Osteoblast (primary cell): ENCODE results near the gene SLIT3. TPM values are rescaled to one million over a fixed set of nuclear protein-coding genes. Genes with fewer than 3 reads are reported as not detected.

Experiments
- DNase-seq: peaks from one replicate; pipeline ENCODE4 v3.0.0; 2011; ENCODE audit warnings: low spot score, mixed read lengths; ENCODE audit not compliant: insufficient read length; ENCODE audit errors: missing footprints
- H2AFZ ChIP-seq: 2 replicates; pipeline ENCODE4 v1.6.0; 2011; ENCODE audit warnings: mild to moderate bottlenecking, low read length
- H3K27ac ChIP-seq: 2 replicates; pipeline ENCODE4 v1.5.1; 2011; ENCODE audit warnings: mild to moderate bottlenecking, low read depth, low read length, moderate library complexity
- H3K27me3 ChIP-seq: 2 replicates; pipeline ENCODE4 v1.6.0; 2012; ENCODE audit warnings: mild to moderate bottlenecking, control low read depth, inconsistent platforms, low read length, moderate library complexity; ENCODE audit not compliant: insufficient read depth
- H3K36me3 ChIP-seq: 2 replicates; pipeline ENCODE4 v1.5.1; 2011; ENCODE audit warnings: mild to moderate bottlenecking, low read length, control low read depth, moderate library complexity; ENCODE audit not compliant: insufficient read depth
- H3K4me1 ChIP-seq: 2 replicates; pipeline ENCODE4 v1.5.1; 2011; ENCODE audit warnings: mild to moderate bottlenecking, low read length, control low read depth, moderate library complexity; ENCODE audit not compliant: insufficient read depth
- H3K4me2 ChIP-seq: 2 replicates; pipeline ENCODE4 v1.6.0; 2011; ENCODE audit warnings: mild to moderate bottlenecking, low read length; ENCODE audit not compliant: insufficient read depth
- H3K4me3 ChIP-seq: fragments of 200-600 bp; sonication (generic); 3 replicates; pipeline ENCODE4 v1.5.1; 2012; ENCODE audit warnings: mild to moderate bottlenecking, low read length, inconsistent platforms; ENCODE audit not compliant: insufficient read depth
- H3K79me2 ChIP-seq: 2 replicates; pipeline ENCODE4 v1.6.0; 2012; ENCODE audit warnings: mild to moderate bottlenecking, low read length, control low read depth, inconsistent platforms; ENCODE audit not compliant: insufficient read depth
- H3K9me3 ChIP-seq: 2 replicates; pipeline ENCODE4 v1.5.1; 2011; ENCODE audit warnings: low read depth, low read length, control low read depth
- H4K20me1 ChIP-seq: 2 replicates; pipeline ENCODE4 v1.6.0; 2012; ENCODE audit warnings: mild to moderate bottlenecking, low read length, control low read depth; ENCODE audit not compliant: insufficient read depth
- total RNA-seq: library from RNA; depleted of rRNA; stranded (reverse); fragments of >200 nt; gene quantifications from 2 replicates; pipeline ENCODE4 v1.2.3, GENCODE V29; 2012
- TF ChIP-seq, protein P1 (sequence below): IDR thresholded peaks from 2 replicates; pipeline ENCODE4 v1.5.1; 2011; ENCODE audit warnings: mild to moderate bottlenecking, low read depth, low read length, moderate library complexity; ENCODE audit errors: extremely low read depth

The SLIT3 gene
- total RNA-seq, 1 donor: 37.6 TPM

DNA sequence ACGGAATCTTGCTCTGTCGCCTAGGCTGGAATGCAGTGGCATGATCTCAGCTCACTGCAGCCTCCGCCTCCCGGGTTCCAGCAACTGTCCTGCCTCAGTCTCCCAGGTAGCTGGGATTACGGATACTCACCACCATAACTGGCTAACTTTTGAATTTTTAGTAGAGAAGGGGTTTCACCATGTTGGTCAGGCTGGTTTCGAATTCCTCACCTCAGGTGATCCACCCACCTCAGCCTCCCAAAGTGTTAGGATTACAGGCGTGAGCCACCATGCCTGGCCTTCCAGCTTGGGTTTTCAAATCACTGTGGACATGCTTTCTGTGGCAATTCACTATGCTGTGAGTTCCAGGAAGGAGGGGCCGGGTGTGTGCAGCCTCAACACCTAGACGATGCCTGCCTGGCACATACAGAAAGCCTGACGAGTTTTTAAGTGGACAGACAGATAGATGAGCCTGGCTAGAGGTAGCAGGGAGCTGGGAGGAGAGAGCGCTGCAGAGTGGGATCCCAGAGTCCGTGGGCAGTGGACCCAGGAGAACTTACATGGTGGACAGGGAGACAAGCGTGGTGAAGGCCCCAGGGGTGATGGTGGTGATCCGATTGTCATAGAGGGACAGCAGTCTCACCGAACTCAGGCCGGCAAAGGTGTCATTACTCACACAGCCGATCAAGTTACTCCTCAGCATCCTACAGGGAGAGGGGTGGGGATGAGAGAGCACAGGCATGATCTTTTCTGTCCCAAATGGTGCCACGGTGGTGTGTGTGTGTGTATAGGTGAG lies 548.3 kb downstream of the SLIT3 start:
- Histone ChIP-seq H3K79me2 (no peaks in the 10 kb centered on the region), H3K4me2 (no peak overlapping the region), H3K4me3 (no peak overlapping the region), H4K20me1 (no peaks in the 10 kb centered on the region), H3K27ac (no peak overlapping the region), H2AFZ (no peak overlapping the region), H3K36me3 (no peaks in the 10 kb centered on the region), H3K9me3 (no peaks in the 10 kb centered on the region), H3K4me1 (no peaks in the 10 kb centered on the region), H3K27me3 (no peaks in the 10 kb centered on the region)
- DNase-seq: peak; percentile 37
- TF ChIP-seq, protein P1, sequence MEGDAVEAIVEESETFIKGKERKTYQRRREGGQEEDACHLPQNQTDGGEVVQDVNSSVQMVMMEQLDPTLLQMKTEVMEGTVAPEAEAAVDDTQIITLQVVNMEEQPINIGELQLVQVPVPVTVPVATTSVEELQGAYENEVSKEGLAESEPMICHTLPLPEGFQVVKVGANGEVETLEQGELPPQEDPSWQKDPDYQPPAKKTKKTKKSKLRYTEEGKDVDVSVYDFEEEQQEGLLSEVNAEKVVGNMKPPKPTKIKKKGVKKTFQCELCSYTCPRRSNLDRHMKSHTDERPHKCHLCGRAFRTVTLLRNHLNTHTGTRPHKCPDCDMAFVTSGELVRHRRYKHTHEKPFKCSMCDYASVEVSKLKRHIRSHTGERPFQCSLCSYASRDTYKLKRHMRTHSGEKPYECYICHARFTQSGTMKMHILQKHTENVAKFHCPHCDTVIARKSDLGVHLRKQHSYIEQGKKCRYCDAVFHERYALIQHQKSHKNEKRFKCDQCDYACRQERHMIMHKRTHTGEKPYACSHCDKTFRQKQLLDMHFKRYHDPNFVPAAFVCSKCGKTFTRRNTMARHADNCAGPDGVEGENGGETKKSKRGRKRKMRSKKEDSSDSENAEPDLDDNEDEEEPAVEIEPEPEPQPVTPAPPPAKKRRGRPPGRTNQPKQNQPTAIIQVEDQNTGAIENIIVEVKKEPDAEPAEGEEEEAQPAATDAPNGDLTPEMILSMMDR: no peak

DNA sequence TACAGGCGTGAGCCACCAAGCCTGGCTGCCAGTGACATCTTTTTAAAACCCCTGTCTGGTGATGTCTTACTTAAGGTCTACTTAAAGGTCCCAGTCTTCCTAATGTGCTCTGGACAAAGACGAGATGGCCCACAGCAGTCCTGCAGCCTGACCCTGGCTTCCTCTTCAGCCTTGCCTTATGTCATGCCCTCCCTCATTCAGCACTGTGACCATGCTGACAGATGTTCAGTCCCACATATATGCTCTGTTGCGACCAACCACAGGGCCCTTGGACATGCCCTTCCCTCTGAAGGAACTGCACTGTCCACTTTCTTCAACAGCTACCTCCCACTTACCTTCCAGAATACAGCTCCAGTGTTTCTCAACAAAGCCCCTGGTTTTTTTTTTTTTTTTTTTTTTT lies 548.9 kb downstream of the SLIT3 start:
- TF ChIP-seq, protein P1: no peak
- no peak overlapping the region for H3K27ac ChIP-seq
- H3K36me3 ChIP-seq: no peaks in the 10 kb centered on the region
- peak; percentile 22 for DNase-seq
- H3K79me2 ChIP-seq: no peaks in the 10 kb centered on the region
- no peak overlapping the region for H2AFZ ChIP-seq
- no peak overlapping the region for H3K4me2 ChIP-seq
- no peaks in the 10 kb centered on the region for H3K27me3 ChIP-seq
- no peaks in the 10 kb centered on the region for H3K9me3 ChIP-seq
- no peaks in the 10 kb centered on the region for H4K20me1 ChIP-seq
- H3K4me1 ChIP-seq: no peaks in the 10 kb centered on the region
- no peak overlapping the region for H3K4me3 ChIP-seq

DNA sequence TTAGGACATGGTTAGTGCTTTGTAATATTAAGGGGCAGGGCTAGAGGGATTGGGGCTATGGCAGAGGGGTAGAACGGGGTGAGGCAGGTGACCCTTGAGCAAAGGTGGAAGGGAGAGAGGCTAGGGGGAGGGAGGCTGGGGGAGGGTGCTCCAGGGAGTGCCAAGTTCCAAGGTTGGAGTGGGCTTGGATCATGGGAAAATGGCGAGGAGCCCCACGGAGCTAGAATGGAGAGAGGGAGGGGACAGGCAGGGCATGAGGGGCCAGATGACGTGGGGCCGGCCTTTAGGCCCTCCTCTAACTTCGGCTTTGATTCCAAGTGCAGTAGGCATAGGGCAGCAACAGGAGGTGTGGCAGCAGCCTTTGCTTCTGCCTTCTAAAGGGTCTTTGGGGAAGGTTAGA lies 550.0 kb downstream of the SLIT3 start:
- H3K4me1 ChIP-seq: no peaks in the 10 kb centered on the region
- no peaks in the 10 kb centered on the region for H3K36me3 ChIP-seq
- H2AFZ ChIP-seq: no peak overlapping the region
- H3K79me2 ChIP-seq: no peaks in the 10 kb centered on the region
- no peak overlapping the region for H3K4me2 ChIP-seq
- TF ChIP-seq, protein P1: no peak
- no peak overlapping the region for H3K4me3 ChIP-seq
- no peaks in the 10 kb centered on the region for H3K9me3 ChIP-seq
- no peaks in the 10 kb centered on the region for H4K20me1 ChIP-seq
- no peak overlapping the region for H3K27ac ChIP-seq
- DNase-seq: peak; percentile 87
- H3K27me3 ChIP-seq: no peaks in the 10 kb centered on the region

DNA sequence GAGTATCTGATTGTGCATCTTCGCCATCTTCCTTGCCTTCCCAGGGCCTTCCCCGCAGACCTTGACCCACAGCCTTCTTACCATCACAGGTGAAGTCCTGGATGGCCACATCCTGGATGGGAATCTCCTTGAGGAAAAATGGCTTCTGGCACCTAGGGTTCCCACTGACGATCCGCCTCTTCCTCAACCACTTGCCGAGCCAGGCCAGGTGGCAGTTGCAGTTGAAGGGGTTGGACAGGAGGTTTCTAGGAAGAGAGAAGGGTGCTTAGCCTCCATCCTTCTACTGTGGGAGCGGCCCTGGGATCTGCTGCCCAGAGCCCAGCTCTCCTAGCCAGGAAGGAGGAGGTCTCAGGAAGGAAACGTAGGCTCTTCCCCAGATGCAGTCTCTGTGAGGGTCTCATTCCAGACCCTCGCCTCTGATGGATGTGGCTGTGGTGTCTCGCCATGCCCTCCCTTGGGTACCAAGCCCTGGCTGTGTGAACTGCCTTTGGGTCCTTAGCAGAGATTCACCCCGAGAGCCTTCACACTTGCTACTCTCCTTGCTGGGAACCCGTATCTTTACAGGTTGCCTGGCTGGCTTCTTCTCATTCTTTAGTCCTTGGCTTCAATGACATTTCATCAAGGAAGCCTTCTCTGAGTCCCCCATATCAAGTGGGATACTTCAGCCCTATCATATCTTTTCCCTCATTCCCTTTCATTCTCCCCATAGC lies 551.4 kb downstream of the SLIT3 start:
- Histone ChIP-seq H3K4me3 (no peak overlapping the region), H2AFZ (no peak overlapping the region), H3K4me1 (no peaks in the 10 kb centered on the region), H3K9me3 (no peaks in the 10 kb centered on the region), H3K27me3 (no peaks in the 10 kb centered on the region), H3K4me2 (no peak overlapping the region), H3K36me3 (no peaks in the 10 kb centered on the region), H4K20me1 (no peaks in the 10 kb centered on the region), H3K79me2 (no peaks in the 10 kb centered on the region), H3K27ac (no peak overlapping the region)
- TF ChIP-seq, protein P1: no peak
- peak; percentile 44 for DNase-seq
